ENCODE data around the gene ZNF507. TPM values are rescaled to one million over a fixed set of nuclear protein-coding genes. Genes with fewer than 3 reads are reported as not detected.
"Not testable (repeated sequence)": the region's sequence is repeated elsewhere in the genome, so short reads cannot be mapped to it uniquely, and the experiment has no call there.

Gene ZNF507
- total and polyA plus RNA-seq, 4 donors = 2.9 to 14.1 (median 7.1) TPM

DNA sequence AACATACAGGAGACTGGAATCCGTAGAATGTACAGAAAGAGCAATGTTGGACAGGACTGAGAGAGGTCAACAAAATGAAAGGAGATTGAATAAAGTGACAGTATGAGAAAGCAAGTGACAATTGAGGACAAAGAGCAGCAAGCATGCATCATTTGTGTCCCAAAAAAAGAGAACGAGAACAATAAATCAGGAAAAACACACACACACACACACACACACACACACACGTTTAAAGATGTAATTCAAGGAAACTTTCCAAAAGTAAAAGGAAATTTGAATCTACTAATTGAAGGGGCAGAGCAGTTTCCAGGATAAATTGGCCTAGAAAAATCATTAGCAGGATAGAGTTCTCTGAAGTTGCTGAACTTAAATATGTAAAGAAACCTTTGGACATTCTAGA lies 77.0 kb downstream of the ZNF507 start:
- Histone ChIP-seq H3K4me3 (ENCODE audit: low read depth in 1 of 3, low read length in 3 of 3) (no peak overlapping the region), H3K9me3 (ENCODE audit: control insufficient read depth in 4 of 4, low read length in 3 of 4) (no peaks in the 10 kb centered on the region), H3K27me3 (ENCODE audit: control insufficient read depth in 4 of 4, insufficient read depth in 4 of 4, low read length in 3 of 4) (no peaks in the 10 kb centered on the region), H3K4me1 (ENCODE audit: control insufficient read depth in 4 of 4, insufficient read depth in 4 of 4, low read length in 3 of 4) (no peaks in the 10 kb centered on the region), H3K27ac (ENCODE audit: low read depth in 1 of 2, low read length in 2 of 2) (no peak overlapping the region), H3K36me3 (ENCODE audit: control insufficient read depth in 4 of 4, insufficient read depth in 3 of 4, low read depth in 1 of 4, low read length in 3 of 4) (no peaks in the 10 kb centered on the region), H3K9ac (ENCODE audit: low read depth in 1 of 2, low read length in 2 of 2) (no peak overlapping the region)
- TF ChIP-seq FOXA1 (IDR thresholded peaks at IDR 0.05) (no peak), HNF4G (IDR thresholded peaks at IDR 0.05) (no peak), JUND (IDR thresholded peaks at IDR 0.05) (no peak), EGR1 (IDR thresholded peaks at IDR 0.05; ENCODE audit: low read depth in 2 of 2) (no peak)
- WGBS = 67% methylated on average over 3 of the region's 3 CpGs
- DNase-seq (ENCODE audit: low spot score) = no peak

DNA sequence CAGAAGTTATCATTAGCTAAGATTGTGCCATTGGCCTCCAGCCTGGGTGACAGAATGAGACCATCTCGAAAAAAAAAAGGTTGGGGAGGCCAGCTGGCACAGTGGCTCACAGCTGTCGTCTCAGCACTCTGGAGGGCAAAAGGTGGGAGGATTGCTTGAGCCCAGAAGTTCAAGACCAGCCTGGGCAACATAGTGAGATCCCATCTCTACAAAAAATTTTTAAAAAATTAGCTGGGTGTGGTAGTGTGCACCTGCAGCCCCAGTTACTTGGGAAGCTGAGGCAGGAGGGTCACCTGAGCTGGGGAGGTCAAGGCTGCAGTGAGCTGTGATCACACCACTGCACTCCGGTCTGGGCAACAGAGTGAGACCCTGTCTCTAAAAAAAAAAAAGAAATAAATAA lies 78.5 kb downstream of the ZNF507 start:
- not testable (repeated sequence) for H3K9ac ChIP-seq (ENCODE audit: low read depth in 1 of 2, low read length in 2 of 2); H3K9me3 ChIP-seq (ENCODE audit: control insufficient read depth in 4 of 4, low read length in 3 of 4); H3K4me3 ChIP-seq (ENCODE audit: low read depth in 1 of 3, low read length in 3 of 3); H3K4me1 ChIP-seq (ENCODE audit: control insufficient read depth in 4 of 4, insufficient read depth in 4 of 4, low read length in 3 of 4); H3K36me3 ChIP-seq (ENCODE audit: control insufficient read depth in 4 of 4, insufficient read depth in 3 of 4, low read depth in 1 of 4, low read length in 3 of 4); H3K27me3 ChIP-seq (ENCODE audit: control insufficient read depth in 4 of 4, insufficient read depth in 4 of 4, low read length in 3 of 4); H3K27ac ChIP-seq (ENCODE audit: low read depth in 1 of 2, low read length in 2 of 2); DNase-seq (ENCODE audit: low spot score)
- WGBS = 96% methylated on average over 3 of the region's 3 CpGs

DNA sequence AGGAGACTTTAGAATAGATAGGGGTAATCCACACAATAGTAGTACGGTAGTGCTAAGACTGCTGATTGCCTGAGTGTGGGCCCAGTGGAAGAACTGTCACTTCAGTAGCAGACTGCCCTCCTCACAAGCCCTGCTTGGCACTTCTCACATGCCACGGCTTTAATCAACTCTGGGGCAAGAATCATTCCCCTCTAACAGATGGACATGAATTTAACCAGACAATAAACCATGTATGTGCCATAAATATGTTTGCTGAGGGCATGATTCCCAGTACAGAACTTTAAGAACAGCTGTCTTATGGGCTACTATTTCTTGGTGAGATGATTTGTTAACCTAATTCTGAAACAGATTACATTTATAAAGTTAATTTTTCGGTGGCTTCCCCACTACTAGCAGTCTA lies 82.1 kb downstream of the ZNF507 start:
- no peaks in the 10 kb centered on the region for H3K9me3 ChIP-seq (ENCODE audit: control insufficient read depth in 4 of 4, low read length in 3 of 4)
- DNase-seq (ENCODE audit: low spot score) = no peak
- no peaks in the 10 kb centered on the region for H3K36me3 ChIP-seq (ENCODE audit: control insufficient read depth in 4 of 4, insufficient read depth in 3 of 4, low read depth in 1 of 4, low read length in 3 of 4)
- WGBS = 95% methylated on average over 3 of the region's 3 CpGs
- no peaks in the 10 kb centered on the region for H3K27me3 ChIP-seq (ENCODE audit: control insufficient read depth in 4 of 4, insufficient read depth in 4 of 4, low read length in 3 of 4)
- no peak overlapping the region for H3K27ac ChIP-seq (ENCODE audit: low read depth in 1 of 2, low read length in 2 of 2)
- no peak overlapping the region for H3K4me3 ChIP-seq (ENCODE audit: low read depth in 1 of 3, low read length in 3 of 3)
- no peak overlapping the region for H3K9ac ChIP-seq (ENCODE audit: low read depth in 1 of 2, low read length in 2 of 2)
- TF ChIP-seq JUND (IDR thresholded peaks at IDR 0.05) (no peak), TAF1 (conservative IDR thresholded peaks at IDR 0.05) (no peak), GABPA (IDR thresholded peaks at IDR 0.05 in 1 of 2, conservative IDR thresholded peaks at IDR 0.05 in 1 of 2) (no peak), FOXA1 (IDR thresholded peaks at IDR 0.05) (no peak), RXRA (IDR thresholded peaks at IDR 0.05) (no peak), HNF4A (conservative IDR thresholded peaks at IDR 0.05) (no peak), SP1 (IDR thresholded peaks at IDR 0.05) (no peak), RAD21 (IDR thresholded peaks at IDR 0.05) (no peak), FOXA2 (IDR thresholded peaks at IDR 0.05) (no peak), NR2F2 (IDR thresholded peaks at IDR 0.05) (no peak), HNF4G (IDR thresholded peaks at IDR 0.05) (no peak), YY1 (IDR thresholded peaks at IDR 0.05) (no peak)
- TF ChIP-seq, protein P1, sequence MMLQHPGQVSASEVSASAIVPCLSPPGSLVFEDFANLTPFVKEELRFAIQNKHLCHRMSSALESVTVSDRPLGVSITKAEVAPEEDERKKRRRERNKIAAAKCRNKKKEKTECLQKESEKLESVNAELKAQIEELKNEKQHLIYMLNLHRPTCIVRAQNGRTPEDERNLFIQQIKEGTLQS (IDR thresholded peaks at IDR 0.05) = no peak
- TF ChIP-seq, protein P2, sequence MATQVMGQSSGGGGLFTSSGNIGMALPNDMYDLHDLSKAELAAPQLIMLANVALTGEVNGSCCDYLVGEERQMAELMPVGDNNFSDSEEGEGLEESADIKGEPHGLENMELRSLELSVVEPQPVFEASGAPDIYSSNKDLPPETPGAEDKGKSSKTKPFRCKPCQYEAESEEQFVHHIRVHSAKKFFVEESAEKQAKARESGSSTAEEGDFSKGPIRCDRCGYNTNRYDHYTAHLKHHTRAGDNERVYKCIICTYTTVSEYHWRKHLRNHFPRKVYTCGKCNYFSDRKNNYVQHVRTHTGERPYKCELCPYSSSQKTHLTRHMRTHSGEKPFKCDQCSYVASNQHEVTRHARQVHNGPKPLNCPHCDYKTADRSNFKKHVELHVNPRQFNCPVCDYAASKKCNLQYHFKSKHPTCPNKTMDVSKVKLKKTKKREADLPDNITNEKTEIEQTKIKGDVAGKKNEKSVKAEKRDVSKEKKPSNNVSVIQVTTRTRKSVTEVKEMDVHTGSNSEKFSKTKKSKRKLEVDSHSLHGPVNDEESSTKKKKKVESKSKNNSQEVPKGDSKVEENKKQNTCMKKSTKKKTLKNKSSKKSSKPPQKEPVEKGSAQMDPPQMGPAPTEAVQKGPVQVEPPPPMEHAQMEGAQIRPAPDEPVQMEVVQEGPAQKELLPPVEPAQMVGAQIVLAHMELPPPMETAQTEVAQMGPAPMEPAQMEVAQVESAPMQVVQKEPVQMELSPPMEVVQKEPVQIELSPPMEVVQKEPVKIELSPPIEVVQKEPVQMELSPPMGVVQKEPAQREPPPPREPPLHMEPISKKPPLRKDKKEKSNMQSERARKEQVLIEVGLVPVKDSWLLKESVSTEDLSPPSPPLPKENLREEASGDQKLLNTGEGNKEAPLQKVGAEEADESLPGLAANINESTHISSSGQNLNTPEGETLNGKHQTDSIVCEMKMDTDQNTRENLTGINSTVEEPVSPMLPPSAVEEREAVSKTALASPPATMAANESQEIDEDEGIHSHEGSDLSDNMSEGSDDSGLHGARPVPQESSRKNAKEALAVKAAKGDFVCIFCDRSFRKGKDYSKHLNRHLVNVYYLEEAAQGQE (IDR thresholded peaks at IDR 0.05) = no peak
- TF ChIP-seq, protein P3, sequence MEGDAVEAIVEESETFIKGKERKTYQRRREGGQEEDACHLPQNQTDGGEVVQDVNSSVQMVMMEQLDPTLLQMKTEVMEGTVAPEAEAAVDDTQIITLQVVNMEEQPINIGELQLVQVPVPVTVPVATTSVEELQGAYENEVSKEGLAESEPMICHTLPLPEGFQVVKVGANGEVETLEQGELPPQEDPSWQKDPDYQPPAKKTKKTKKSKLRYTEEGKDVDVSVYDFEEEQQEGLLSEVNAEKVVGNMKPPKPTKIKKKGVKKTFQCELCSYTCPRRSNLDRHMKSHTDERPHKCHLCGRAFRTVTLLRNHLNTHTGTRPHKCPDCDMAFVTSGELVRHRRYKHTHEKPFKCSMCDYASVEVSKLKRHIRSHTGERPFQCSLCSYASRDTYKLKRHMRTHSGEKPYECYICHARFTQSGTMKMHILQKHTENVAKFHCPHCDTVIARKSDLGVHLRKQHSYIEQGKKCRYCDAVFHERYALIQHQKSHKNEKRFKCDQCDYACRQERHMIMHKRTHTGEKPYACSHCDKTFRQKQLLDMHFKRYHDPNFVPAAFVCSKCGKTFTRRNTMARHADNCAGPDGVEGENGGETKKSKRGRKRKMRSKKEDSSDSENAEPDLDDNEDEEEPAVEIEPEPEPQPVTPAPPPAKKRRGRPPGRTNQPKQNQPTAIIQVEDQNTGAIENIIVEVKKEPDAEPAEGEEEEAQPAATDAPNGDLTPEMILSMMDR (IDR thresholded peaks at IDR 0.05; ENCODE audit: low read depth, low read length, missing input control) = no peak
- TF ChIP-seq, protein P4, sequence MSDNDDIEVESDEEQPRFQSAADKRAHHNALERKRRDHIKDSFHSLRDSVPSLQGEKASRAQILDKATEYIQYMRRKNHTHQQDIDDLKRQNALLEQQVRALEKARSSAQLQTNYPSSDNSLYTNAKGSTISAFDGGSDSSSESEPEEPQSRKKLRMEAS (IDR thresholded peaks at IDR 0.05) = no peak
- no peaks in the 10 kb centered on the region for H3K4me1 ChIP-seq (ENCODE audit: control insufficient read depth in 4 of 4, insufficient read depth in 4 of 4, low read length in 3 of 4)

Measured in liver (tissue), 9 donors.